CD14-positive monocyte (primary cell): ENCODE data around the gene BANP. TPM values are rescaled to one million over a fixed set of nuclear protein-coding genes. Genes with fewer than 3 reads are reported as not detected.

ENCODE experiments used
- DNase-seq, 3 donors: peaks; one replicate each; pipeline ENCODE4 v3.0.0-alpha.2; 2011 to 2022
- H2AFZ ChIP-seq: 2 replicates; pipeline ENCODE4 v1.6.0; 2012; ENCODE audit warnings: mild to moderate bottlenecking, low read depth, low read length, inconsistent platforms; ENCODE audit not compliant: insufficient read depth, poor library complexity, severe bottlenecking
- H3K27ac ChIP-seq, 2 donors: 1 replicate in 1 of 2; 2 replicates in 1 of 2; pipeline ENCODE4 v1.5.1; 2012 to 2013; ENCODE audit warnings: low read length in 2 of 2, control low read depth in 1 of 2, inconsistent platforms in 1 of 2, low read depth in 1 of 2, mild to moderate bottlenecking in 1 of 2
- H3K27me3 ChIP-seq, 2 donors: one replicate each; pipeline versions ENCODE4 v1.6.0 to v1.6.1; 2011 to 2013; ENCODE audit warnings: low read length in 2 of 2; ENCODE audit not compliant: control insufficient read depth in 2 of 2, insufficient read depth in 2 of 2
- H3K36me3 ChIP-seq, 2 donors: replicated peaks in 1 of 2; 1 replicate in 1 of 2; 2 replicates in 1 of 2; pipeline versions ENCODE4 v1.5.1 to v1.6.1; 2012 to 2013; ENCODE audit warnings: low read length in 2 of 2, control low read depth in 1 of 2, inconsistent platforms in 1 of 2, mild to moderate bottlenecking in 1 of 2; ENCODE audit not compliant: insufficient read depth in 2 of 2, control insufficient read depth in 1 of 2
- H3K4me1 ChIP-seq, 2 donors: 1 replicate in 1 of 2; 2 replicates in 1 of 2; pipeline versions ENCODE4 v1.5.1 to v1.6.1; 2012 to 2013; ENCODE audit warnings: low read length in 2 of 2, control low read depth in 1 of 2, inconsistent platforms in 1 of 2, mild to moderate bottlenecking in 1 of 2, moderate library complexity in 1 of 2; ENCODE audit not compliant: insufficient read depth in 2 of 2, control insufficient read depth in 1 of 2
- H3K4me2 ChIP-seq: replicated peaks from 2 replicates; pipeline ENCODE3; 2012; ENCODE audit warnings: low read length, moderate library complexity, mild to moderate bottlenecking; ENCODE audit not compliant: poor library complexity, severe bottlenecking; ENCODE audit errors: extremely low read depth
- H3K4me3 ChIP-seq, 3 experiments: fragments of 200-600 bp in 1 of 3; sonication (generic) in 1 of 3; replicated peaks in 1 of 3; 1 replicate in 2 of 3; 2 replicates in 1 of 3; pipeline ENCODE4 v1.5.1; 2011 to 2013; ENCODE audit warnings: low read length in 3 of 3, mild to moderate bottlenecking in 3 of 3, control low read depth in 2 of 3, low read depth in 2 of 3, inconsistent platforms in 1 of 3, moderate library complexity in 1 of 3
- H3K79me2 ChIP-seq: 2 replicates; pipeline ENCODE4 v1.6.0; 2012; ENCODE audit warnings: mild to moderate bottlenecking, control low read depth, inconsistent platforms, low read length, moderate library complexity; ENCODE audit not compliant: insufficient read depth
- H3K9ac ChIP-seq: 2 replicates; pipeline ENCODE4 v1.6.0; 2017; ENCODE audit warnings: low read length, mild to moderate bottlenecking; ENCODE audit not compliant: insufficient read depth, poor library complexity, severe bottlenecking
- H3K9me3 ChIP-seq, 2 donors: replicated peaks in 1 of 2; 1 replicate in 1 of 2; 2 replicates in 1 of 2; pipeline versions ENCODE4 v1.5.1 to v1.6.1; 2012 to 2013; ENCODE audit warnings: low read length in 2 of 2, control low read depth in 1 of 2; ENCODE audit not compliant: control insufficient read depth in 1 of 2, insufficient read depth in 1 of 2
- H4K20me1 ChIP-seq: 2 replicates; pipeline ENCODE4 v1.6.0; 2012; ENCODE audit warnings: mild to moderate bottlenecking, low read length, control low read depth, moderate library complexity; ENCODE audit not compliant: insufficient read depth
- H3K27ac Mint-ChIP-seq, 7 donors: one replicate each; pipeline ENCODE4 v1.8.0; 2020; ENCODE audit warnings: mild to moderate bottlenecking in 7 of 7, mixed read lengths in 7 of 7, moderate library complexity in 6 of 7, inconsistent platforms in 2 of 7
- H3K27me3 Mint-ChIP-seq, 3 donors: one replicate each; pipeline ENCODE4 v1.8.0; 2021 to 2022; ENCODE audit warnings: low read depth in 3 of 3, mild to moderate bottlenecking in 3 of 3, mixed read lengths in 3 of 3, moderate library complexity in 3 of 3, inconsistent platforms in 1 of 3
- H3K36me3 Mint-ChIP-seq, 2 donors: one replicate each; pipeline ENCODE4 v1.8.0; 2020; ENCODE audit warnings: mixed read lengths in 2 of 2, inconsistent platforms in 1 of 2, mild to moderate bottlenecking in 1 of 2
- H3K4me1 Mint-ChIP-seq: one replicate; pipeline ENCODE4 v1.8.0; 2020; ENCODE audit warnings: mild to moderate bottlenecking, mixed read lengths
- H3K4me3 Mint-ChIP-seq, 2 donors: one replicate each; pipeline ENCODE4 v1.8.0; 2020; ENCODE audit warnings: mild to moderate bottlenecking in 2 of 2, mixed read lengths in 2 of 2, moderate library complexity in 1 of 2
- H3K9me3 Mint-ChIP-seq, 7 donors: one replicate each; pipeline ENCODE4 v1.8.0; 2020 to 2022; ENCODE audit warnings: mixed read lengths in 7 of 7, mild to moderate bottlenecking in 6 of 7, moderate library complexity in 6 of 7, inconsistent platforms in 2 of 7
- CTCF ChIP-seq: fragments of 200-600 bp; IDR thresholded peaks from one replicate; pipeline ENCODE4 v1.8.0; 2022; ENCODE audit warnings: antibody characterized with exemption, mild to moderate bottlenecking
- WGBS: methylation state at CpG from one replicate; pipeline ENCODE4 v1.1.5; 2013; ENCODE audit warnings: missing lambda C conversion rate; ENCODE audit not compliant: insufficient coverage; 5-methylcytosine and 5-hydroxymethylcytosine counted together
- intact Hi-C, 2 donors: fragments of 100-400 bp; cut with micrococcal nuclease; formaldehyde crosslinking; loops; one replicate each; pipeline versions ENCODE4 v1.15.0 to v1.15.1; 2023
- polyA plus RNA-seq, 3 donors: library from polyadenylated mRNA; depleted of rRNA in 1 of 3; unstranded in 2 of 3; stranded (reverse) in 1 of 3; fragments of 300-500 nt in 2 of 3; fragments of >200 nt in 1 of 3; fragmentation: Illumina TruSeq in 2 of 3; gene quantifications; 1 replicate in 2 of 3; 2 replicates in 1 of 3; pipeline ENCODE4 v1.2.3, GENCODE V29; 2012 to 2021

The BANP gene
- polyA plus RNA-seq, 3 donors = 10.1 to 40.9 (median 11.7) TPM

GRCh38 chr16:87952751-87953150, 1.5 kb downstream of the BANP start:
- Histone ChIP-seq H3K27me3 (no peaks in the 10 kb centered on the region), H3K4me2 (peak overlapping the region; percentile 89), H3K9me3 (no peaks in the 10 kb centered on the region), H3K4me1 (peaks cover 82 to 90% of the 10 kb centered on the region in 2 donors), H4K20me1 (no peaks in the 10 kb centered on the region), H3K9ac (peak overlapping the region; percentile 99), H3K36me3 (peaks cover 0 to 4% of the 10 kb centered on the region in 2 donors), H2AFZ (no peak overlapping the region), H3K27ac (peak overlapping the region; percentile 97 to 99), H3K4me3 (peak overlapping the region in 1 of 3 experiments; percentile 94), H3K79me2 (peaks cover 47% of the 10 kb centered on the region)
- WGBS = 94% methylated on average over 14 of the region's 16 CpGs
- Mint-ChIP-seq H3K9me3 (peaks cover 0 to 2% (median 0%) of the 10 kb centered on the region in 7 donors), H3K27me3 (peaks cover 0 to 4% (median 0%) of the 10 kb centered on the region in 3 donors), H3K36me3 (peaks cover 19 to 20% of the 10 kb centered on the region in 2 donors), H3K4me3 (peak overlapping the region; percentile 84 to 94), H3K27ac (peak overlapping the region; percentile 96 to 100 (median 97)), H3K4me1 (peaks cover 73% of the 10 kb centered on the region)
- intact Hi-C loops = loop anchor here (5.0 to 10.0 kb wide), 2 partner anchors 35 to 752 kb away; partner anchors contain the start of genes CTU2 (in 1 of the 2) and RNF166 (in 1 of the 2)
- no peak for TF ChIP-seq CTCF
- no peak for DNase-seq

GRCh38 chr16:87953308-87954215, 2.3 kb downstream of the BANP start:
- DNase-seq = peak; percentile 79 to 92 (median 86)
- H4K20me1 ChIP-seq = no peaks in the 10 kb centered on the region
- peak overlapping the region; percentile 97 to 99 for H3K27ac ChIP-seq
- Mint-ChIP-seq H3K4me1 (peaks cover 71% of the 10 kb centered on the region), H3K36me3 (peaks cover 24 to 28% of the 10 kb centered on the region in 2 donors), H3K27me3 (peaks cover 0 to 4% (median 0%) of the 10 kb centered on the region in 3 donors), H3K9me3 (peaks cover 0 to 2% (median 0%) of the 10 kb centered on the region in 7 donors), H3K4me3 (peak overlapping the region; percentile 81 to 84), H3K27ac (peak overlapping the region; percentile 96 to 100 (median 97))
- H3K4me1 ChIP-seq = peaks cover 75 to 88% of the 10 kb centered on the region in 2 donors
- WGBS = 40% methylated on average over 7 of the region's 15 CpGs
- no peaks in the 10 kb centered on the region for H3K27me3 ChIP-seq
- no peak overlapping the region for H2AFZ ChIP-seq
- no peaks in the 10 kb centered on the region for H3K9me3 ChIP-seq
- peaks cover 56% of the 10 kb centered on the region for H3K79me2 ChIP-seq
- H3K36me3 ChIP-seq = peaks cover 0 to 7% of the 10 kb centered on the region in 2 donors
- TF ChIP-seq CTCF = no peak
- H3K4me2 ChIP-seq = peak overlapping the region; percentile 89
- H3K4me3 ChIP-seq = peak overlapping the region; percentile 5 to 94 (median 11)
- H3K9ac ChIP-seq = peak overlapping the region; percentile 90
- intact Hi-C loops = loop anchor here (5.0 to 10.0 kb wide), 2 partner anchors 34 to 751 kb away; partner anchors contain the start of genes CTU2 (in 1 of the 2) and RNF166 (in 1 of the 2)
